ENCODE measurements around the gene ACVRL1. TPM values are rescaled to one million over a fixed set of nuclear protein-coding genes. Genes with fewer than 3 reads are reported as not detected.

The ACVRL1 gene
- total RNA-seq: 100 to 1,000 TPM in 1 of 4 donors, 10 to 100 TPM in 3; 68.4 to 318 (median 80.7) TPM

DNA sequence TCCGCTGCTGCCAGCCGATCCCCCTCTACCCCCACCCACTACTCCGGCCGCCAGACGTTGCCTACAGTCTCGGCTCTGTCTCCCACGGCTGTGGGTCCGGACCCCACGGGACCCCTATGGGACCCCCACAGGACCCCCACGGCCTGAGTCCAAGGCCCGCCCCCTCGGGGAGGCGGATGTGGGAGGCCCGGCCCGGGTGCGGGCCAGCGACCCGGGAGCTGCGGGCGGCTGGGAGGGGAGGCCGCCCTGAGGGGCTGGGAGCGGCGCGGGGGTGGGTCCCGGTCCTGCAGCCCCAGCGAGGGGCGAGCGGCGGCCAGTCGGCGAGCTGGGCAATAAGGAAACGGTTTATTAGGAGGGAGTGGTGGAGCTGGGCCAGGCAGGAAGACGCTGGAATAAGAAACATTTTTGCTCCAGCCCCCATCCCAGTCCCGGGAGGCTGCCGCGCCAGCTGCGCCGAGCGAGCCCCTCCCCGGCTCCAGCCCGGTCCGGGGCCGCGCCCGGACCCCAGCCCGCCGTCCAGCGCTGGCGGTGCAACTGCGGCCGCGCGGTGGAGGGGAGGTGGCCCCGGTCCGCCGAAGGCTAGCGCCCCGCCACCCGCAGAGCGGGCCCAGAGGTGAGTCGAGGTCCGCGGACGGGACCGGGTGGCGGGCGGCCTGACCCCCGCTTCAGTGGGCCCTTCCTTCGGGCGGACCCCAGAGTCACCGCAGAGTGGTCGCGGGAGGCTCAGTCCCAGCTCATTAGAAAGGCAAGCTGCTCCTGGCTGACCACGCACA, at the start of gene ACVRL1:
TSS of gene ACVRL1 (plus strand) at position 422 of the 773 bp plus-strand sequence. CDS start 4,971 bp downstream, outside the sequence.
- peak in 1 of 2 donors; percentile 10 for DNase-seq (ENCODE audit: low spot score in 2 of 2)
- no peaks in the 10 kb centered on the region for H3K36me3 ChIP-seq
- peak within 1 kb of the TSS; percentile 79 to 93 (median 89) for H3K27ac ChIP-seq
- no peaks in the 10 kb centered on the region for H3K9me3 ChIP-seq
- 5% methylated on average over 35 to 62 of the region's 74 CpGs for WGBS, 2 donors
- H3K4me3 ChIP-seq: peak within 1 kb of the TSS; percentile 37 to 63 (median 49)
- peaks cover 0 to 81% (median 32%) of the 10 kb centered on the region in 4 donors for H3K4me1 ChIP-seq
- peaks cover 0 to 15% of the 10 kb centered on the region in 2 donors for H3K27me3 ChIP-seq
- TF ChIP-seq, protein P1, sequence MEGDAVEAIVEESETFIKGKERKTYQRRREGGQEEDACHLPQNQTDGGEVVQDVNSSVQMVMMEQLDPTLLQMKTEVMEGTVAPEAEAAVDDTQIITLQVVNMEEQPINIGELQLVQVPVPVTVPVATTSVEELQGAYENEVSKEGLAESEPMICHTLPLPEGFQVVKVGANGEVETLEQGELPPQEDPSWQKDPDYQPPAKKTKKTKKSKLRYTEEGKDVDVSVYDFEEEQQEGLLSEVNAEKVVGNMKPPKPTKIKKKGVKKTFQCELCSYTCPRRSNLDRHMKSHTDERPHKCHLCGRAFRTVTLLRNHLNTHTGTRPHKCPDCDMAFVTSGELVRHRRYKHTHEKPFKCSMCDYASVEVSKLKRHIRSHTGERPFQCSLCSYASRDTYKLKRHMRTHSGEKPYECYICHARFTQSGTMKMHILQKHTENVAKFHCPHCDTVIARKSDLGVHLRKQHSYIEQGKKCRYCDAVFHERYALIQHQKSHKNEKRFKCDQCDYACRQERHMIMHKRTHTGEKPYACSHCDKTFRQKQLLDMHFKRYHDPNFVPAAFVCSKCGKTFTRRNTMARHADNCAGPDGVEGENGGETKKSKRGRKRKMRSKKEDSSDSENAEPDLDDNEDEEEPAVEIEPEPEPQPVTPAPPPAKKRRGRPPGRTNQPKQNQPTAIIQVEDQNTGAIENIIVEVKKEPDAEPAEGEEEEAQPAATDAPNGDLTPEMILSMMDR (IDR thresholded peaks at IDR 0.05): no peak
- TF ChIP-seq POLR2A (IDR thresholded peaks at IDR 0.05) (no peak), EP300 (IDR thresholded peaks at IDR 0.05) (no peak)

DNA sequence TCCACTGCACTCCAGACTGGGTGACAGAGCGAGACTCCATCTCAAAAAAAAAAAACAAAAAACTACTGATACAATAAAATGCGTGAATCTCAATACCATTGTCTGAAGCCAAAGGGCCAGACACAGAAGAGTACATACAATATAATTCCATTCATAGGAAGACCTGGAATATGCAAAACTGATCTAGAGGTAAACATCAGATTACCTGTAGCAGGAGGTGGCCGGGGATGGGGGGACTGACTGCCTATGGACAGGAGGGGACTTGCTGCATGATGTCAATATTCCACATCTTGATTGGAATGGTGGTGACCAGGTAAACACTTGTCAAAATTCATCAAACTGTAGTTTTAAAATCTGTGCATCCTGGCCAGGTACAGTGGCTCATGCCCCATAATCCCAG, 46.3 kb upstream of the ACVRL1 start:
- no peak for TF ChIP-seq POLR2A (IDR thresholded peaks at IDR 0.05)
- no peak for TF ChIP-seq EP300 (IDR thresholded peaks at IDR 0.05)
- TF ChIP-seq, protein P1 (IDR thresholded peaks at IDR 0.05): no peak
- Histone ChIP-seq H3K9me3 (no peaks in the 10 kb centered on the region), H3K4me1 (peaks cover 0 to 42% (median 22%) of the 10 kb centered on the region in 4 donors), H3K4me3 (no peak overlapping the region), H3K27ac (no peak overlapping the region), H3K27me3 (no peaks in the 10 kb centered on the region), H3K36me3 (no peaks in the 10 kb centered on the region)
- no peak for DNase-seq (ENCODE audit: low spot score in 2 of 2)
- WGBS, 2 donors: 85 to 94% methylated on average over 3 of the region's 3 CpGs

DNA sequence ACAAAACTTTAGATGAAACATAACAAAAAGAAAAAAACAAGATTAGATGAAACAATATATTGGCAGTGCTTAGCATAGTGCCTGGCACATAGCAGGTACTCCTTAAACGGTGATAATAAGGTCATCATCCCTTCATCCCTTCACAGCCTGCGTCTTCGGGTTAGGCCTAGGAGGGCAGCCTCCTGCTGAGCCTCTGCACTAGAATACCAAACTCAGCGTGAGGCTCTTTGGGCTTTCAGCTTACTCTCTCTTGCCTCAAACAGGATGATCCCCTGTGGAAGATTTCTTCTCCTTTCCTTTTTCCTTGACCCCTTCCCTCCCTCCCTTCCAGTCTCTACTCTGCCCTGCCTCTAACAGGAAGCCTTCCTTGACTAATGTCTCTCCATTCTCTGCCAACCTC, 44.4 kb upstream of the ACVRL1 start:
- WGBS, 2 donors: 62 to 67% methylated on average over 4 of the region's 4 CpGs
- Histone ChIP-seq H3K27ac (peak overlapping the region; percentile 54 to 79 (median 74)), H3K4me1 (peaks cover 0 to 30% (median 17%) of the 10 kb centered on the region in 4 donors), H3K36me3 (no peaks in the 10 kb centered on the region), H3K9me3 (no peaks in the 10 kb centered on the region), H3K27me3 (no peaks in the 10 kb centered on the region), H3K4me3 (no peak overlapping the region)
- TF ChIP-seq POLR2A (IDR thresholded peaks at IDR 0.05) (no peak), EP300 (IDR thresholded peaks at IDR 0.05) (no peak)
- TF ChIP-seq, protein P1 (IDR thresholded peaks at IDR 0.05): no peak
- DNase-seq (ENCODE audit: low spot score in 2 of 2): no peak

DNA sequence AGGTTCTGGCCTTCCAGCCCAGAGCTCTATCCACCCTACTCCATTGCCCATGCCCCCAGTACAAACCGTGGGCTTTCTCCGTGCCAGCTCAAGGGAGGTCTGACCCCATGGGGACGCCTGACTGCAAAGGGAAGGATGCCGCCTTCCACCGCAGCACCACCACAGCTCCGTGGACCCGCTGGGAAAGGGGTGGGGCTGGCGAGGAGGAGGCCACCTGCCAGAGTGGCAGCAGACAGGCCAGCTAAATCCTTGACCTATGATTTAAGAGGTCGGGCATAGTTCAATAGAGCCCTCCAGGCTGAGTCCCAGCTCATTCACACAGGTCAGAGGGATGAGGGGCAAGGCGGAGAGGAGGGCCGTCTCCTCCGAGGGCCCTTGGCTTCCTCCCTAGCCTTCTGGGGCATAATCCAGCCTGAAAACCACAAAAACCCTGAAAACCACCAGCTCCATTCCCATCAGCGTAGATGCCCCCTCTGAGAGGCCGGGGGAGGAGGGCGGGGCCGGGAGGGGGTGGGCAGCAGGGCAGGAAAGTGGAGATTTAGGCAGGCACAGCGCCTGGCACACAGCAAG, 43.9 kb upstream of the ACVRL1 start:
- Histone ChIP-seq H3K4me3 (peak overlapping the region; percentile 30 to 52 (median 38)), H3K4me1 (peaks cover 0 to 30% (median 17%) of the 10 kb centered on the region in 4 donors), H3K27ac (peak overlapping the region; percentile 54 to 79 (median 74)), H3K9me3 (no peaks in the 10 kb centered on the region), H3K36me3 (no peaks in the 10 kb centered on the region), H3K27me3 (no peaks in the 10 kb centered on the region)
- TF ChIP-seq EP300 (IDR thresholded peaks at IDR 0.05) (no peak), POLR2A (IDR thresholded peaks at IDR 0.05) (no peak)
- TF ChIP-seq, protein P1 (IDR thresholded peaks at IDR 0.05): no peak
- no peak for DNase-seq (ENCODE audit: low spot score in 2 of 2)
- 17 to 22% methylated on average over 12 to 17 of the region's 17 CpGs for WGBS, 2 donors

Measured in tibial nerve (tissue), 4 donors.